ENCODE data around the gene ZCCHC2. TPM values are rescaled to one million over a fixed set of nuclear protein-coding genes. Genes with fewer than 3 reads are reported as not detected.

Gene ZCCHC2
- polyA plus RNA-seq, 2 of the 4 experiments (the other 2 are of a cell fraction) = 7.6 to 12.5 TPM

DNA sequence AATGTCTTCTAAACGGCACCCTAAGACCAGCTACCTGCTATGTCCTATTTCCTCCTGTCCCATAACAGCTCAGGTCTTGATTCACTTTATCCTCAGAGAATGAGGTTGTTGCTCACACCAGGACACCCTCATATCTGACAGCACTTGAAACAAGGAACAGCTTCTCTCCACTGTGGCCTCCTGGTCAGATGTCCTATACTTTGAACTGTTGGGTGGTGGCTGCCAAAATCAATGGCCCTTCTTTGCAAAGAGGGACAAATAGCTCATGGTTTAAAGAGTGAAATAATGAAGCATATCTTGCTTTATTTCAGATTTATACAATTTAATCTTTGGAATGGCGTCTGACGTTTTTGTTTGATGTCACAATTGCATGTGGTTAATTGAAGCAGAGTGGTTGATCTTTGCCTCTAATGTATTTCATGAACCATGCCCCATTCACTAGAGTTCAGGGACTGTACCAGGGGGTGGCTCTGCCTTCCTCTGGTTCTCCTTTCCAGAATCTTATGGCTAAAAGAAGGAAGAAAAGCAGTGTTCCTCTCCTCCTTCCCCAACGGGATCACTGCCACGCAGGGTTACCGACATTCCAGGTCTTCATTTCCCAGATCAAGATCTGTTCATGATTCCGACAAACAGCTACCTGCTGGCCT is 24.1 kb upstream of the ZCCHC2 start:
- H3K9me3 ChIP-seq = no peaks in the 10 kb centered on the region
- H3K4me2 ChIP-seq = no peak overlapping the region
- no peaks in the 10 kb centered on the region for H3K4me1 ChIP-seq
- H3K4me3 ChIP-seq = no peak overlapping the region
- TF ChIP-seq MYC (IDR thresholded peaks at IDR 0.05; ENCODE audit: borderline replicate concordance, low read length) (no peak), MAX (IDR thresholded peaks at IDR 0.05) (no peak), ESRRA (IDR thresholded peaks at IDR 0.05; ENCODE audit: borderline replicate concordance, low read length) (no peak), USF2 (IDR thresholded peaks at IDR 0.05) (no peak), MAFK (IDR thresholded peaks at IDR 0.05; ENCODE audit: partially characterized antibody) (no peak), CHD4 (IDR thresholded peaks at IDR 0.05; ENCODE audit: borderline replicate concordance) (no peak)
- ATAC-seq (no peak), DNase-seq (ENCODE audit: low read depth in 1 of 2, low spot score in 1 of 2) (no peak), FAIRE-seq (no peak)
- ChIA-PET CTCF (no interaction called here), POLR2A (no interaction called here)
- WGBS (ENCODE audit: missing lambda C conversion rate) = 75% methylated on average over 7 of the region's 7 CpGs
- no peak overlapping the region for H3K27ac ChIP-seq

- CTCF ChIA-PET = interaction anchor here (1.0 kb wide), 1 partner anchor 24 kb away, joined by 3 read pairs; the partner anchor contains the start of gene ZCCHC2
- H3K4me3 ChIP-seq = no peak overlapping the region
- H3K4me2 ChIP-seq = no peak overlapping the region
- no peak for FAIRE-seq
- DNase-seq (ENCODE audit: low read depth in 1 of 2, low spot score in 1 of 2) = no peak
- no peaks in the 10 kb centered on the region for H3K4me1 ChIP-seq
- no peaks in the 10 kb centered on the region for H3K9me3 ChIP-seq
- no peak overlapping the region for H3K27ac ChIP-seq
- 72% methylated on average over 4 of the region's 10 CpGs for WGBS (ENCODE audit: missing lambda C conversion rate)
- ATAC-seq = no peak
- TF ChIP-seq SREBF2 (IDR thresholded peaks at IDR 0.05) = no peak
- TF ChIP-seq MAX (IDR thresholded peaks at IDR 0.05) = no peak
- no peak for TF ChIP-seq RNF2 (IDR thresholded peaks at IDR 0.05; ENCODE audit: borderline replicate concordance, low read depth)
- no peak for TF ChIP-seq TP53 (CRISPR knock-in tag; IDR thresholded peaks at IDR 0.05)
- TF ChIP-seq HDAC2 (IDR thresholded peaks at IDR 0.05) = no peak
- TF ChIP-seq, protein P1, sequence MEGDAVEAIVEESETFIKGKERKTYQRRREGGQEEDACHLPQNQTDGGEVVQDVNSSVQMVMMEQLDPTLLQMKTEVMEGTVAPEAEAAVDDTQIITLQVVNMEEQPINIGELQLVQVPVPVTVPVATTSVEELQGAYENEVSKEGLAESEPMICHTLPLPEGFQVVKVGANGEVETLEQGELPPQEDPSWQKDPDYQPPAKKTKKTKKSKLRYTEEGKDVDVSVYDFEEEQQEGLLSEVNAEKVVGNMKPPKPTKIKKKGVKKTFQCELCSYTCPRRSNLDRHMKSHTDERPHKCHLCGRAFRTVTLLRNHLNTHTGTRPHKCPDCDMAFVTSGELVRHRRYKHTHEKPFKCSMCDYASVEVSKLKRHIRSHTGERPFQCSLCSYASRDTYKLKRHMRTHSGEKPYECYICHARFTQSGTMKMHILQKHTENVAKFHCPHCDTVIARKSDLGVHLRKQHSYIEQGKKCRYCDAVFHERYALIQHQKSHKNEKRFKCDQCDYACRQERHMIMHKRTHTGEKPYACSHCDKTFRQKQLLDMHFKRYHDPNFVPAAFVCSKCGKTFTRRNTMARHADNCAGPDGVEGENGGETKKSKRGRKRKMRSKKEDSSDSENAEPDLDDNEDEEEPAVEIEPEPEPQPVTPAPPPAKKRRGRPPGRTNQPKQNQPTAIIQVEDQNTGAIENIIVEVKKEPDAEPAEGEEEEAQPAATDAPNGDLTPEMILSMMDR (IDR thresholded peaks at IDR 0.05) = no peak
- TF ChIP-seq FOSB (CRISPR knock-in tag; IDR thresholded peaks at IDR 0.05) = no peak
- no peak for TF ChIP-seq JUN (IDR thresholded peaks at IDR 0.05)
- no peak for TF ChIP-seq ELK1 (IDR thresholded peaks at IDR 0.05; ENCODE audit: low read depth, low read length)
- POLR2A ChIA-PET = no interaction called here
Measured at GRCh38 chr18:62499263-62499650, 23.6 kb upstream of the ZCCHC2 start.

DNA sequence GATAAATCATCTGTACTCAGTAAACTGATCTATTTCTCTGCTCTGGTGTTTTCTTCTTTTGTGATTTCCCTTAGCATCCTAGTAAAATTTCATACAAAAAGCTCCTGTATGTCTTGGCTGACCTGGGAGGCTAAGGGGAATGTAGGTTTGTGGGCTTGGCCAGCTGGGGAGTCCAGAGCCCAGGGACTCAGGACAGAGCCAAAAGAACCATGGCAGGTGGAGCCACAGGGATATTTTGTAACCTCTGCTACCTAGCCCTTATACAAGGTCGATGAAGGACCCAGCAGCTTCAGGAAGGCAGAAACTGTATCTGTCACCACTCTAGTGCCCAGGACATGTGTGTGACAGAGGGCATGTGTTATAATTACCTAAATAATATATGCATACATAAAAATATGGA is 22.7 kb upstream of the ZCCHC2 start:
- no peak for FAIRE-seq
- TF ChIP-seq JUN (IDR thresholded peaks at IDR 0.05) = no peak
- TF ChIP-seq CBX2 (IDR thresholded peaks at IDR 0.05; ENCODE audit: borderline replicate concordance, low read depth) = no peak
- TF ChIP-seq HEYL (CRISPR knock-in tag; IDR thresholded peaks at IDR 0.05) = no peak
- TF ChIP-seq POLR2AphosphoS2 (conservative IDR thresholded peaks at IDR 0.05; ENCODE audit: low read length) = no peak
- TF ChIP-seq, protein P1 (IDR thresholded peaks at IDR 0.05) = no peak
- TF ChIP-seq CHD2 (IDR thresholded peaks at IDR 0.05; ENCODE audit: low read length, partially characterized antibody) = no peak
- no peak for TF ChIP-seq MAX (IDR thresholded peaks at IDR 0.05)
- TF ChIP-seq POLR2A (IDR thresholded peaks at IDR 0.05; ENCODE audit: low read length) = no peak
- TF ChIP-seq NR3C1 (IDR thresholded peaks at IDR 0.05) = no peak
- no peak for TF ChIP-seq RARB (CRISPR knock-in tag; IDR thresholded peaks at IDR 0.05)
- no peak for TF ChIP-seq MAZ (IDR thresholded peaks at IDR 0.05; ENCODE audit: borderline replicate concordance, low read depth, low read length)
- TF ChIP-seq SREBF2 (IDR thresholded peaks at IDR 0.05) = no peak
- TF ChIP-seq CBX8 (IDR thresholded peaks at IDR 0.05) = no peak
- no peak for TF ChIP-seq USF2 (IDR thresholded peaks at IDR 0.05)
- TF ChIP-seq PBX3 (IDR thresholded peaks at IDR 0.05) = no peak
- no peak for TF ChIP-seq HDAC2 (IDR thresholded peaks at IDR 0.05)
- no peak for TF ChIP-seq EHF (CRISPR knock-in tag; IDR thresholded peaks at IDR 0.05)
- POLR2A ChIA-PET = no interaction called here

More for the DNA sequence above, 22.7 kb upstream of the ZCCHC2 start:
- Histone ChIP-seq H3K4me2 (no peak overlapping the region), H3K4me3 (no peak overlapping the region), H3K4me1 (no peaks in the 10 kb centered on the region), H3K27ac (no peak overlapping the region), H3K9me3 (no peaks in the 10 kb centered on the region)
- DNase-seq (ENCODE audit: low read depth in 1 of 2, low spot score in 1 of 2) (no peak), ATAC-seq (no peak)
- WGBS (ENCODE audit: missing lambda C conversion rate) = 35% methylated on average over 1 of the region's 1 CpG
- CTCF ChIA-PET = interaction anchor here (0.6 to 1.0 kb wide), 2 partner anchors 11 to 23 kb away, joined by 3 read pairs; partner anchors contain the start of gene ZCCHC2
